Suprapubic skin (tissue), 4 donors: ENCODE measurements around the gene SRSF4. TPM values are rescaled to one million over a fixed set of nuclear protein-coding genes. Genes with fewer than 3 reads are reported as not detected.

Experiments used
- DNase-seq, 2 donors: peaks; one replicate each; pipeline ENCODE4 v3.0.0-alpha.2; 2019; ENCODE audit warnings: low spot score in 2 of 2
- H3K27ac ChIP-seq: fragments of 200-600 bp; sonication (generic); one replicate; pipeline ENCODE4 v1.5.1; 2019
- H3K27me3 ChIP-seq: fragments of 200-600 bp; sonication (generic); one replicate; pipeline ENCODE4 v1.5.1; 2019
- H3K36me3 ChIP-seq: fragments of 200-600 bp; sonication (generic); one replicate; pipeline ENCODE4 v1.5.1; 2019
- H3K4me1 ChIP-seq: fragments of 200-600 bp; sonication (generic); one replicate; pipeline ENCODE4 v1.5.1; 2019
- H3K4me3 ChIP-seq: fragments of 200-600 bp; sonication (generic); one replicate; pipeline ENCODE4 v1.5.1; 2019; ENCODE audit warnings: mild to moderate bottlenecking
- H3K9me3 ChIP-seq: fragments of 200-600 bp; sonication (generic); one replicate; pipeline ENCODE4 v1.5.1; 2019
- CTCF ChIP-seq, 2 donors: fragments of 200-600 bp in 1 of 2; fragments of 450-650 bp in 1 of 2; sonication (generic) in 1 of 2; IDR thresholded peaks; one replicate each; pipeline ENCODE4 v1.5.1; 2016 to 2019; ENCODE audit warnings: antibody characterized with exemption in 2 of 2, mild to moderate bottlenecking in 1 of 2, moderate library complexity in 1 of 2
- EP300 ChIP-seq: sonication (generic); formaldehyde crosslinking; IDR thresholded peaks from one replicate; pipeline ENCODE4 v1.6.1; 2017; ENCODE audit warnings: antibody characterized with exemption
- POLR2A ChIP-seq, 2 donors: fragments of 450-650 bp; IDR thresholded peaks; one replicate each; pipeline ENCODE4 v1.6.1; 2017; ENCODE audit warnings: antibody characterized with exemption in 2 of 2, mild to moderate bottlenecking in 2 of 2, moderate library complexity in 2 of 2
- POLR2AphosphoS5 ChIP-seq, 3 donors: sonication (generic); formaldehyde crosslinking; IDR thresholded peaks; one replicate each; pipeline ENCODE4 v1.6.1; 2017; ENCODE audit warnings: antibody characterized with exemption in 3 of 3
- WGBS: methylation state at CpG from one replicate; pipeline ENCODE4 v1.1.5; 2018; 5-methylcytosine and 5-hydroxymethylcytosine counted together
- total RNA-seq, 4 donors: library from RNA; depleted of rRNA; stranded (reverse); fragments of >200 nt; gene quantifications; one replicate each; pipeline ENCODE4 v1.1.0, GENCODE V29; 2016

Gene SRSF4
- total RNA-seq, 4 donors from 2014 or later, result 45.7 to 86.1 (median 60.5) TPM

GRCh38 chr1:29171089-29171488, 10.6 kb downstream of the SRSF4 start:
- H3K27me3 ChIP-seq, result no peaks in the 10 kb centered on the region
- peaks cover 26% of the 10 kb centered on the region for H3K36me3 ChIP-seq
- no peaks in the 10 kb centered on the region for H3K9me3 ChIP-seq
- 25% methylated on average over 3 of the region's 3 CpGs for WGBS
- TF ChIP-seq POLR2A (IDR thresholded peaks at IDR 0.05) (no peak), EP300 (no peak), POLR2AphosphoS5 (IDR thresholded peaks at IDR 0.05) (no peak), CTCF (IDR thresholded peaks at IDR 0.05) (no peak)
- H3K4me1 ChIP-seq, result peaks cover 51% of the 10 kb centered on the region
- H3K27ac ChIP-seq, result no peak overlapping the region
- DNase-seq, result no peak
- no peak overlapping the region for H3K4me3 ChIP-seq

DNA sequence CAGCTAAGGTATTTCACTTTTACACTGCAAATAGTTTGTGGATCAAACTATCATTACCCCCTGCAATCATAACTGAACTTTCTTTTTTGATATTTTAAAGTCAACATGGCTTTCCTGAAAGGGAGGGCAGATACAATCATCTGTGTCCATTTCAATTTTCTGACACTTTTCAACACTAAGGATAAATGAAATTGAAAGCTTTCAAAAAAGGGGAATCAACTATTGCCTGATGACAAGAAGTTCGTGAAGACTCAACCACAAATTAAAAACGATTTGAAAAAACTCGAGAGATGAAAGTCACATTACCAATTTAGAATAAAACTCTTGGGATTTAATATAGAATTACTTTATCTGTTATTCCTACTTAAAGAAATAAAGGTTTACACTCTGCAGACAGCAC, 11.7 kb downstream of the SRSF4 start:
- Histone ChIP-seq H3K36me3 (peaks cover 37% of the 10 kb centered on the region), H3K4me3 (no peak overlapping the region), H3K27me3 (no peaks in the 10 kb centered on the region), H3K4me1 (peaks cover 45% of the 10 kb centered on the region), H3K27ac (no peak overlapping the region), H3K9me3 (no peaks in the 10 kb centered on the region)
- TF ChIP-seq POLR2AphosphoS5 (IDR thresholded peaks at IDR 0.05), result no peak
- TF ChIP-seq EP300, result no peak
- TF ChIP-seq POLR2A (IDR thresholded peaks at IDR 0.05), result no peak
- TF ChIP-seq CTCF (IDR thresholded peaks at IDR 0.05), result no peak
- DNase-seq, result no peak
- 61% methylated on average over 3 of the region's 3 CpGs for WGBS

DNA sequence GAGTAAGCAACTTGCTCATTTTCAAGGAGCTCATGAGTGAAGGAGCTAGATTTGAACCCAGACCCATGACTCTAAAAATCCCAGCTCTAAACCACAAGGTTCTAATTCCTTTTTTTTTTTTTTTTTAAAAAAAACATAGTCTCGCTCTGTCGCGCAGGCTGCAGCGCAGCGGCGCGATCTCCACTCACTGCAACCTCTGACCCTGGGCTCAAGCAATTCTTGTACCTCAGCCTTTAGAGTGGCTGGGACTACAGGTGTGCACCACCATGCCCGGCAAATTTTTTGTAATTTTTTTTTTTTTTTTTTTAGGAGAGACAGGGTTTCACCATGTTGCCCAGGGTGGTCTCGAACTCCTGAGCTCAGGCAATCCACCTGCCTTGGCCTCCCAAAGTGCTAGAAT, 13.8 kb downstream of the SRSF4 start:
- Histone ChIP-seq H3K27me3 (no peaks in the 10 kb centered on the region), H3K27ac (no peak overlapping the region), H3K36me3 (peaks cover 51% of the 10 kb centered on the region), H3K9me3 (no peaks in the 10 kb centered on the region), H3K4me1 (peaks cover 43% of the 10 kb centered on the region), H3K4me3 (no peak overlapping the region)
- 96% methylated on average over 9 of the region's 9 CpGs for WGBS
- no peak for TF ChIP-seq POLR2AphosphoS5 (IDR thresholded peaks at IDR 0.05)
- no peak for TF ChIP-seq CTCF (IDR thresholded peaks at IDR 0.05)
- no peak for TF ChIP-seq POLR2A (IDR thresholded peaks at IDR 0.05)
- no peak for TF ChIP-seq EP300
- DNase-seq, result no peak

DNA sequence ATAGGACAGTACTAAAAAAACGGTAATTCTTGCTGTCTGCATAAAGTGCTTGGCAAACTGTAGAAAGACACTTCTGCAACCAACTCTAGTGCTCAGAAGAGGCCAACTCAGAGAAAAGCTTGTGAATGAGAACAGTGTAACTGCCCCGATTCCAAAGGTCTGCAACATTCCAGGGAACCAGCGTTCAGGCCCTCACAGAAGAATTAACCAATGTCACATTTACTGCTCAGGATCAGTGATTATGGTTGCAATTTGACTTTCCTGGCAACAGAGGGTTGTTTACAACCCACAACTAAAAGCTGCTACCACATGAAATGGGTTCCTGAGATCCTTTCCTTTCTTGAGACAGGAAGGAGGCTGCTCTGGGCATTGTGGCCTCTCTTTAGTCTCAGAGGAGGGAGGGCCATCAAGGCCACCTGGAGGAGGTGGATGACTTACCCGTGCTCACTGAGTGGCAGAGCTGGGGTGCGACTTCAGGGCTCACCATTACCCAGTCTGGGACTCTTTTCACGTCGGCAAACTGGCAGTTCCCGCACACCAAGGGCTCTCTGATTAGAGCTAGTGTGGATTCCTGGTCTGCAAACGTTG, 15.3 kb downstream of the SRSF4 start:
- Histone ChIP-seq H3K4me1 (peaks cover 49% of the 10 kb centered on the region), H3K9me3 (no peaks in the 10 kb centered on the region), H3K36me3 (peaks cover 63% of the 10 kb centered on the region), H3K27me3 (no peaks in the 10 kb centered on the region), H3K4me3 (no peak overlapping the region), H3K27ac (no peak overlapping the region)
- TF ChIP-seq POLR2A (IDR thresholded peaks at IDR 0.05) (no peak), EP300 (no peak), POLR2AphosphoS5 (IDR thresholded peaks at IDR 0.05) (no peak), CTCF (IDR thresholded peaks at IDR 0.05) (no peak)
- WGBS, result 59% methylated on average over 5 of the region's 9 CpGs
- no peak for DNase-seq

DNA sequence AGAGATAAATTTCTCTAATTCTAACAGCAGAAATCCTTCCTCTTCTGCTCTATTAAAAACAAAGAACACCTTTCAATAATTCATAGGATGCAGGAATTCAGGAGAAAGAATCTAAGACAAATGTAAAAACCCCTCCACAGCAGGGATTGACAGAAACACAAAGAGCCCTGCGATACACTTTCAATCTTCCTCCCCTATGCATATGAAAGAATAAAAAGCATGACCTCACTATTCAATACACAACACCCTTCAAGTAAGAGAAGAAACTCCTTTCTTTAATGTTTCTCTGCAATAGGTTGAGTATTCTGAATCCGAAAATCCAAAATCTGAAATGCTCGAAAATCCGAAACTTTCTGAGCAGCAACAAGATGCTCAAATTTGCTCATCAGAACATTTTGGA, 17.1 kb downstream of the SRSF4 start:
- H3K4me1 ChIP-seq, result peaks cover 35% of the 10 kb centered on the region
- H3K9me3 ChIP-seq, result no peaks in the 10 kb centered on the region
- no peaks in the 10 kb centered on the region for H3K27me3 ChIP-seq
- no peak overlapping the region for H3K4me3 ChIP-seq
- TF ChIP-seq CTCF (IDR thresholded peaks at IDR 0.05), result no peak
- TF ChIP-seq EP300, result no peak
- no peak for TF ChIP-seq POLR2A (IDR thresholded peaks at IDR 0.05)
- no peak for DNase-seq
- H3K27ac ChIP-seq, result no peak overlapping the region
- whole genome bisulfite sequencing, result 93% methylated on average over 4 of the region's 4 CpGs
- H3K36me3 ChIP-seq, result peaks cover 74% of the 10 kb centered on the region
